A673 (cell line): Measurements from ENCODE around the gene PTN.

Source experiments
- EZH2 ChIP-seq: fragments of 200-600 bp; sonication (generic); IDR thresholded peaks from 2 replicates; pipeline ENCODE4 v1.6.1; 2017; ENCODE audit warnings: borderline replicate concordance, low read depth, mild to moderate bottlenecking, mixed read lengths, antibody characterized with exemption, low read length; ENCODE audit not compliant: poor library complexity, severe bottlenecking
- TF ChIP-seq, protein P1 (sequence below): fragments of 300-800, 200-600 bp; sonication (generic); conservative IDR thresholded peaks from 2 replicates; pipeline ENCODE4 v1.5.1; 2017; ENCODE audit warnings: low read depth, mild to moderate bottlenecking, antibody characterized with exemption, low read length, moderate library complexity, mixed read lengths

DNA sequence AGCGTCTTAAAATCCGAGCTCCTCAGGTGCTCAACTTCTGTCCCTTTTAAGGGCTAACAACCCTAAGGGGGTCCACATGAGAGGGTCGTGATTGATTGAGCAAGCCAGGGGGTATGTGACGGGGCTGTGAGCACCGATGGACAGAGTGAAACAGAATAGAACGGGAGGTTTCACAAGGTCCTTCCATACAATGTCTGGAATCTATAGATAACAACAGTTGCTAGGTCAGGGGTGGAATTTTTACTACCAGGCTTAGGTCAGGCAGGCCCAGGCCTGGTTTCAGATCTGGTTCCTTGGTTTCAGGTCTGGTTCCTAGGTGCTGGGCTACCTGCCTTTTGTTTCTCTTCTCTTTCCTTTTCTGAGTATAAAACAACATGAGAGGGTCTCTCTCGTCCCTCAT is 80.9 kb downstream of the PTN start:
- no peak for TF ChIP-seq EZH2
- TF ChIP-seq, protein P1, sequence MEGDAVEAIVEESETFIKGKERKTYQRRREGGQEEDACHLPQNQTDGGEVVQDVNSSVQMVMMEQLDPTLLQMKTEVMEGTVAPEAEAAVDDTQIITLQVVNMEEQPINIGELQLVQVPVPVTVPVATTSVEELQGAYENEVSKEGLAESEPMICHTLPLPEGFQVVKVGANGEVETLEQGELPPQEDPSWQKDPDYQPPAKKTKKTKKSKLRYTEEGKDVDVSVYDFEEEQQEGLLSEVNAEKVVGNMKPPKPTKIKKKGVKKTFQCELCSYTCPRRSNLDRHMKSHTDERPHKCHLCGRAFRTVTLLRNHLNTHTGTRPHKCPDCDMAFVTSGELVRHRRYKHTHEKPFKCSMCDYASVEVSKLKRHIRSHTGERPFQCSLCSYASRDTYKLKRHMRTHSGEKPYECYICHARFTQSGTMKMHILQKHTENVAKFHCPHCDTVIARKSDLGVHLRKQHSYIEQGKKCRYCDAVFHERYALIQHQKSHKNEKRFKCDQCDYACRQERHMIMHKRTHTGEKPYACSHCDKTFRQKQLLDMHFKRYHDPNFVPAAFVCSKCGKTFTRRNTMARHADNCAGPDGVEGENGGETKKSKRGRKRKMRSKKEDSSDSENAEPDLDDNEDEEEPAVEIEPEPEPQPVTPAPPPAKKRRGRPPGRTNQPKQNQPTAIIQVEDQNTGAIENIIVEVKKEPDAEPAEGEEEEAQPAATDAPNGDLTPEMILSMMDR = no peak
